Measurements from ENCODE around the gene SLC38A2.

Gene SLC38A2

DNA sequence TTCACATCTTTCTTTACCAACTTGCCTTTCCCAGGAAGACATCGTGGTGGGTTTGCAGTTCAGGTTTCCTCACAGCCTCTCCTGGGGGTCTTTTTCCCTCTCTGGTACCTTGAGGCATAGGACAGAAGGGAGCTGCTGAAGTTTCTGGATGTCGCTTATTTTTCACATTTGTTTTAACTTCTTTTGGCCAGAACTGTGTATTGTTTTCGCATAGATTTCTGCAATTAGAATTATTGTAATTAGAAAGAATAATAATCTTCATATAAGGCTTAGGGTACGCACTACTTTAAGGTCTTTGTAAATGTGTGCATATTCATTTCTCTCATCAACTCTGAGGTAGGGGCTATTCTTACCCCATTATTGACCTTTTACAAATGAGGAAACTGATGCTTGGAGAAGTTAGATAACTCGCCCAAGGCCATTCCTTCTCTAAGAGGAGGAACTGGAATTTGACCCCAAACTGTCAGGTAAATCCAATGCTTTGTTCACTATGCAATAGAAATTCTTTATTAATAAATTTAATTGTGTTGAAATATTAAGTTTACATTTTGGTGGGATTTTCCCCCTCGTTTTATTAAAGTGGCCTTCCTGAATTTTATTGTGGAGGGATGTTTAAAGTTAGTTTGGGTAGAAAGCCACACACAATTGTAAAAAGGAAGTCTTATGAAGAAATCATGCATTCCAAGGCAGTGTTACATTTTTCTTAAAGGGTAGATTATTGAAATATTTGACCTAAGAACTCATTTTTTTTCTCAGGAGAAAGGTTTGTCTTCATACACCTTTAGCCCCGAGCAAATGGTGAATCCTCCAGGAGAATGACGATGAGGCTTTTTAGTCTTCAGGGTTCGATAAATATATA, 12.1 kb upstream of the SLC38A2 start:
- TF ChIP-seq, protein P1, sequence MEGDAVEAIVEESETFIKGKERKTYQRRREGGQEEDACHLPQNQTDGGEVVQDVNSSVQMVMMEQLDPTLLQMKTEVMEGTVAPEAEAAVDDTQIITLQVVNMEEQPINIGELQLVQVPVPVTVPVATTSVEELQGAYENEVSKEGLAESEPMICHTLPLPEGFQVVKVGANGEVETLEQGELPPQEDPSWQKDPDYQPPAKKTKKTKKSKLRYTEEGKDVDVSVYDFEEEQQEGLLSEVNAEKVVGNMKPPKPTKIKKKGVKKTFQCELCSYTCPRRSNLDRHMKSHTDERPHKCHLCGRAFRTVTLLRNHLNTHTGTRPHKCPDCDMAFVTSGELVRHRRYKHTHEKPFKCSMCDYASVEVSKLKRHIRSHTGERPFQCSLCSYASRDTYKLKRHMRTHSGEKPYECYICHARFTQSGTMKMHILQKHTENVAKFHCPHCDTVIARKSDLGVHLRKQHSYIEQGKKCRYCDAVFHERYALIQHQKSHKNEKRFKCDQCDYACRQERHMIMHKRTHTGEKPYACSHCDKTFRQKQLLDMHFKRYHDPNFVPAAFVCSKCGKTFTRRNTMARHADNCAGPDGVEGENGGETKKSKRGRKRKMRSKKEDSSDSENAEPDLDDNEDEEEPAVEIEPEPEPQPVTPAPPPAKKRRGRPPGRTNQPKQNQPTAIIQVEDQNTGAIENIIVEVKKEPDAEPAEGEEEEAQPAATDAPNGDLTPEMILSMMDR (IDR thresholded peaks at IDR 0.05; ENCODE audit: low read length): no peak
- TF ChIP-seq EZH2 (optimal IDR thresholded peaks at IDR 0.05; ENCODE audit: low read depth, low read length) (no peak), EZH2phosphoT487 (IDR thresholded peaks at IDR 0.05; ENCODE audit: low read length) (no peak)
- Histone ChIP-seq H3K4me1 (ENCODE audit: low read length) (peaks cover 55% of the 10 kb centered on the region), H3K9me3 (replicated peaks; ENCODE audit: insufficient read depth, low read length) (no peaks in the 10 kb centered on the region), H3K27me3 (replicated peaks; ENCODE audit: insufficient read depth, low read length) (no peaks in the 10 kb centered on the region), H3K4me3 (ENCODE audit: low read length) (peak overlapping the region; percentile 79), H3K27ac (ENCODE audit: low read length) (peak overlapping the region; percentile 94), H3K9me2 (replicated peaks; ENCODE audit: insufficient read depth, low read length) (no peaks in the 10 kb centered on the region), H3K79me2 (ENCODE audit: low read length) (peaks cover 22% of the 10 kb centered on the region), H2AFZ (ENCODE audit: low read length) (peak overlapping the region; percentile 37; the same call in 1 of the 2 replicates), H3K4me2 (ENCODE audit: low read depth, low read length) (peak overlapping the region; percentile 92), H3F3A (ENCODE audit: insufficient read depth, low read length) (peaks cover 37% of the 10 kb centered on the region), H4K20me1 (ENCODE audit: insufficient read depth, low read length) (no peaks in the 10 kb centered on the region), H3K36me3 (replicated peaks; ENCODE audit: insufficient read depth, low read length) (no peaks in the 10 kb centered on the region), H3K9ac (ENCODE audit: low read length) (peak overlapping the region; percentile 96)
- DNase-seq: no peak

DNA sequence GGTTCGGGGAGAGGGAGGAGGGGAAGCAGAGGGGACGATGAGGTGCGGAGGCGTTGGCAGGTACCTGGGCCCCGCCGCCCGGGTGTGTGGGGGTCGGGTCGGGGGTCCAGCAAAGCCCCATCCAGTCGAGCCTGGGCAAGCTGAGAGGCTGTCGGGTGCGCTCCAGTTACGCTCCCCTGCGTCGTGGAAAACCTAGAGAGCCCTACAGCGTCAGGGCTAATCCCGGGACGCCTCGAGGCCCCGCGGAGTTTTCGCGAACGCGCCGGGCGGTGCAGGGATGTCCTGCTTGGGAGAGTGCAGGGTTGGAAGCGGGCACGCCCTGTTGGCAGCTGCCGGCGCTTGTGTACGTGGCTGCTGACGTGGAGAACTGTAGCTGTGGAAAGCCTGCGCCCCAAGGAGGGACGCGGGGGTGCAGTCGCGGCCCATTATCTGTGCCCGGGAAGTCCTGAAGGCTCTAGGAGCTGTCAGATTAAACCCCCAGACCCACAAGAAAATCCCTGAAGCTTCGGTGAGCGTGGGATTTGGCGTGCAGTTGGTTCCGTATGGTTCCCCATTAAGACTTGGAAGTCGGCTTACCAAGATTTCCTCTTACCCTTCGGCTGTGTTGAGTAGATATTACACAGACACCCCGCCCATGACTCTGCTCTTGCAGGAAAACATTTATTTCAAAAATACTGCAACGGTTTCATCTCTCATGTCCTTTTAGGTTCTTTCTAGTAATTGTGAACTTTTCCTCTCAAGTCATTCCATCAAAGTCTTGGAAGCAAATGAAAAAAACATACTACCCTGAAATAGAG, 11.3 kb upstream of the SLC38A2 start:
- Histone ChIP-seq H3K9me3 (replicated peaks; ENCODE audit: insufficient read depth, low read length) (no peaks in the 10 kb centered on the region), H3K79me2 (ENCODE audit: low read length) (peaks cover 22% of the 10 kb centered on the region), H3K27me3 (replicated peaks; ENCODE audit: insufficient read depth, low read length) (no peaks in the 10 kb centered on the region), H3K4me2 (ENCODE audit: low read depth, low read length) (peak overlapping the region; percentile 92), H4K20me1 (ENCODE audit: insufficient read depth, low read length) (no peaks in the 10 kb centered on the region), H3K36me3 (replicated peaks; ENCODE audit: insufficient read depth, low read length) (no peaks in the 10 kb centered on the region), H3K9me2 (replicated peaks; ENCODE audit: insufficient read depth, low read length) (no peaks in the 10 kb centered on the region), H3K4me3 (ENCODE audit: low read length) (peak overlapping the region; percentile 79), H3F3A (ENCODE audit: insufficient read depth, low read length) (peaks cover 33% of the 10 kb centered on the region), H3K4me1 (ENCODE audit: low read length) (peaks cover 46% of the 10 kb centered on the region), H3K27ac (ENCODE audit: low read length) (peak overlapping the region; percentile 94), H2AFZ (ENCODE audit: low read length) (peak overlapping the region; percentile 37; the same call in 1 of the 2 replicates), H3K9ac (ENCODE audit: low read length) (peak overlapping the region; percentile 96)
- no peak for TF ChIP-seq EZH2 (optimal IDR thresholded peaks at IDR 0.05; ENCODE audit: low read depth, low read length)
- TF ChIP-seq EZH2phosphoT487 (IDR thresholded peaks at IDR 0.05; ENCODE audit: low read length): no peak
- TF ChIP-seq, protein P1 (IDR thresholded peaks at IDR 0.05; ENCODE audit: low read length): no peak
- peak; percentile 64 for DNase-seq

DNA sequence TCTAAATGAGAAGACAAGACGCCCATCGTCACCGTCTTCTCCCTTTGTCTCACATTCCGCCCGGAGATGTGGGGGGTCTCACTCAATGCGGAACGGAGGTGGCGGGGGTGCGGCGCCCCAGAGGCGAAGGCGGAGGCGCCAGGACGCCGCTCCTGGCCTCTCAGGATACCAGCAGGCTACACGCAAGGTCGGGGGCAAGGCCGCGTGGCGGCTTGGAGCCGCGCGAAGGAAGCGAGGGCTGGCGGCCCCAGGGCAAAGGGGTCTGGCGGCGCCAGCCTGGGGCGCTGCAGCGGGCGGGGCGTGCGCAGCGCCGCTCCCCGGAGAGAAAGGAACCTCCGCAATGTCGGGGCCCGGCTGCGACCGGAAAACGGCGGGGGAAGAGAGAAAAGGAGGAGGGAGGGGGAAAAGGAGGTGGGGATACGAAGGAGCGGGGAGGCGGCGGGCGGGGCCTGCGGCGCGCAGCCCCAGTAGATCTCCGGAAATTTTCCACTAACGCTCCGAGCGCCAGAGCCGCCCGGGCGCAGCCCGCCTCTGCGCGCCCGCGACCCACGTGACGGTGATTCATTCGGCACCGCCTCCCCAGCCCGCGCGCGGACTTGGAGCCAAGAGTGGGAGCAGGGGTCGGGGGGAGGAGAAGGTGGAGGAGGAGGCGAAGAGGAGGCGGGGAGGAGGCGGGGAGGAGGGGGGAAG, 10.5 kb upstream of the SLC38A2 start:
- Histone ChIP-seq H4K20me1 (ENCODE audit: insufficient read depth, low read length) (no peaks in the 10 kb centered on the region), H3K79me2 (ENCODE audit: low read length) (peaks cover 22% of the 10 kb centered on the region), H3K36me3 (replicated peaks; ENCODE audit: insufficient read depth, low read length) (no peaks in the 10 kb centered on the region), H3K4me1 (ENCODE audit: low read length) (peaks cover 39% of the 10 kb centered on the region), H3F3A (ENCODE audit: insufficient read depth, low read length) (peaks cover 25% of the 10 kb centered on the region), H2AFZ (ENCODE audit: low read length) (peak overlapping the region; percentile 22), H3K4me2 (ENCODE audit: low read depth, low read length) (peak overlapping the region; percentile 92), H3K27me3 (replicated peaks; ENCODE audit: insufficient read depth, low read length) (no peaks in the 10 kb centered on the region), H3K27ac (ENCODE audit: low read length) (peak overlapping the region; percentile 94), H3K9me3 (replicated peaks; ENCODE audit: insufficient read depth, low read length) (no peaks in the 10 kb centered on the region), H3K9me2 (replicated peaks; ENCODE audit: insufficient read depth, low read length) (no peaks in the 10 kb centered on the region), H3K9ac (ENCODE audit: low read length) (peak overlapping the region; percentile 96), H3K4me3 (ENCODE audit: low read length) (peak overlapping the region; percentile 79)
- TF ChIP-seq, protein P1 (IDR thresholded peaks at IDR 0.05; ENCODE audit: low read length): peak; percentile 37
- TF ChIP-seq EZH2 (optimal IDR thresholded peaks at IDR 0.05; ENCODE audit: low read depth, low read length): no peak
- DNase-seq: peak; percentile 95
